Measurements from ENCODE around the gene LMBR1.

GRCh38 chr7:156659961-156660360 lies 233.0 kb downstream of the LMBR1 start:
- TF ChIP-seq RAD21 (IDR thresholded peaks at IDR 0.05) = no peak
- TF ChIP-seq CTCF (IDR thresholded peaks at IDR 0.05; ENCODE audit: low read depth, low read length, missing input control) = no peak
- no peak for TF ChIP-seq TAF1 (conservative IDR thresholded peaks at IDR 0.05)
- no peak for TF ChIP-seq JUND (IDR thresholded peaks at IDR 0.05)
- TF ChIP-seq EGR1 (IDR thresholded peaks at IDR 0.05; ENCODE audit: low read depth in 2 of 2) = no peak
